Left ventricle myocardium inferior (tissue), 1 donor: ENCODE data around the gene SMG7. TPM values are rescaled to one million over a fixed set of nuclear protein-coding genes. Genes with fewer than 3 reads are reported as not detected.

Experiments used
- DNase-seq: peaks from one replicate; pipeline ENCODE4 v3.0.0-alpha.2; 2020
- H3K27ac ChIP-seq: fragments of 200-600 bp; replicated peaks from 2 replicates; pipeline ENCODE4 v1.8.0; 2021
- H3K27me3 ChIP-seq: fragments of 200-600 bp; 2 replicates; pipeline ENCODE4 v1.8.0; 2021; ENCODE audit warnings: low read depth
- H3K36me3 ChIP-seq: fragments of 200-600 bp; 2 replicates; pipeline ENCODE4 v1.8.0; 2021
- H3K4me1 ChIP-seq: fragments of 200-600 bp; 2 replicates; pipeline ENCODE4 v1.8.0; 2021
- H3K4me3 ChIP-seq: fragments of 200-600 bp; 2 replicates; pipeline ENCODE4 v1.8.0; 2021; ENCODE audit warnings: mild to moderate bottlenecking, moderate library complexity
- H3K9me3 ChIP-seq: fragments of 200-600 bp; replicated peaks from 2 replicates; pipeline ENCODE4 v1.8.0; 2021
- intact Hi-C: fragments of 100-400 bp; cut with micrococcal nuclease; formaldehyde crosslinking; loops from one replicate; pipeline ENCODE4 v1.11.0; 2022
- total RNA-seq: library from RNA; stranded (reverse); fragmentation: NEBNext Ultra II Directional; extraction: Animal tissue kit (Norgen Biotek cat#: 25700); gene quantifications from one replicate; pipeline ENCODE4 v1.2.1, GENCODE V29; 2021
- TF ChIP-seq, protein P1 (sequence below): fragments of 200-600 bp; IDR thresholded peaks from 2 replicates; pipeline ENCODE4 v1.8.0; 2021; ENCODE audit warnings: antibody characterized with exemption, mild to moderate bottlenecking, borderline replicate concordance
- donor health status: DM: no; HTN: yes; CAD: no; lungs with severe emphysema.

SMG7 gene
- total RNA-seq, 1 donor from 2014 or later: 41.6 TPM

- no peak overlapping the region for H3K27ac ChIP-seq
- H3K27me3 ChIP-seq: no peaks in the 10 kb centered on the region
- H3K9me3 ChIP-seq: no peaks in the 10 kb centered on the region
- no peaks in the 10 kb centered on the region for H3K36me3 ChIP-seq
- TF ChIP-seq, protein P1, sequence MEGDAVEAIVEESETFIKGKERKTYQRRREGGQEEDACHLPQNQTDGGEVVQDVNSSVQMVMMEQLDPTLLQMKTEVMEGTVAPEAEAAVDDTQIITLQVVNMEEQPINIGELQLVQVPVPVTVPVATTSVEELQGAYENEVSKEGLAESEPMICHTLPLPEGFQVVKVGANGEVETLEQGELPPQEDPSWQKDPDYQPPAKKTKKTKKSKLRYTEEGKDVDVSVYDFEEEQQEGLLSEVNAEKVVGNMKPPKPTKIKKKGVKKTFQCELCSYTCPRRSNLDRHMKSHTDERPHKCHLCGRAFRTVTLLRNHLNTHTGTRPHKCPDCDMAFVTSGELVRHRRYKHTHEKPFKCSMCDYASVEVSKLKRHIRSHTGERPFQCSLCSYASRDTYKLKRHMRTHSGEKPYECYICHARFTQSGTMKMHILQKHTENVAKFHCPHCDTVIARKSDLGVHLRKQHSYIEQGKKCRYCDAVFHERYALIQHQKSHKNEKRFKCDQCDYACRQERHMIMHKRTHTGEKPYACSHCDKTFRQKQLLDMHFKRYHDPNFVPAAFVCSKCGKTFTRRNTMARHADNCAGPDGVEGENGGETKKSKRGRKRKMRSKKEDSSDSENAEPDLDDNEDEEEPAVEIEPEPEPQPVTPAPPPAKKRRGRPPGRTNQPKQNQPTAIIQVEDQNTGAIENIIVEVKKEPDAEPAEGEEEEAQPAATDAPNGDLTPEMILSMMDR: no peak
- peaks cover 52% of the 10 kb centered on the region for H3K4me1 ChIP-seq
- DNase-seq: no peak
- intact Hi-C loops: no loop called here
- H3K4me3 ChIP-seq: no peak overlapping the region
Observed at GRCh38 chr1:183498342-183498991, 26.2 kb downstream of the SMG7 start.

DNA sequence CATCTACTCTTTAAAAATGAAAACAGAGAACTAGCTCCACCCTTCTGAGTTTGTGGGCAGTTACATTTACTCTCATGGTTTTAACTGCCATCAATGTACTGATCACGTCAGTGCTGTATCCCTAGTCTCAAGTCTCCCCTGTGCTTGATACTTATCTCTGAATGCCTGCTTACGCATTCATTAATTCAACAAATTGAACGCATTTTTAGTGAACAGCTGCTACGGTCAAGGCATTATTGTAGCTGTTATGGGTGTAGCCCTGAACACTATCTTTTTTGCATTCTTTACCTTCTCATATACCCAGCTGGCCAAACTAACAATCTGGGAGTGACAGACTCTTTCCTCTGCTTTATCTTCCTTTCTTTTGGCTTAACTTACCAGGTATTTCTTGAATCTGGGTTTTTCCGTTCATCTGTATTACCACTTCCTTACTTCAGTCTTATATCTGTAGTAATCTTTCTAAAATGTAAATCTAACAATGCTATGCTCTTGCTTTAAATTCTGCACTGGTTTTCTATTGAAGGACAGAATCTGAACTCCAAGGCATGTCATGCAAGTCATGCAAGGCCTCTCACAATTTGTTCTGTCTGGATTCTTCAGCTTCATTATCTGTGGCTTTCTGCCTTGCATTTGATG, 33.3 kb downstream of the SMG7 start:
- TF ChIP-seq, protein P1: no peak
- H3K4me3 ChIP-seq: no peak overlapping the region

GRCh38 chr1:183506561-183506960, 34.3 kb downstream of the SMG7 start:
- no peak overlapping the region for H3K4me3 ChIP-seq
- H3K9me3 ChIP-seq: no peaks in the 10 kb centered on the region
- intact Hi-C loops: no loop called here
- no peaks in the 10 kb centered on the region for H3K36me3 ChIP-seq
- TF ChIP-seq, protein P1: no peak
- DNase-seq: no peak
- H3K27ac ChIP-seq: no peak overlapping the region
- H3K27me3 ChIP-seq: no peaks in the 10 kb centered on the region
- H3K4me1 ChIP-seq: peaks cover 40% of the 10 kb centered on the region

More for the DNA sequence above, 33.3 kb downstream of the SMG7 start:
- H3K9me3 ChIP-seq: no peaks in the 10 kb centered on the region
- no peaks in the 10 kb centered on the region for H3K27me3 ChIP-seq
- no peak overlapping the region for H3K27ac ChIP-seq
- H3K4me1 ChIP-seq: peaks cover 49% of the 10 kb centered on the region
- H3K36me3 ChIP-seq: no peaks in the 10 kb centered on the region
- intact Hi-C loops: no loop called here
- no peak for DNase-seq

GRCh38 chr1:183508694-183509093, 36.4 kb downstream of the SMG7 start:
- Histone ChIP-seq H3K4me3 (no peak overlapping the region), H3K27ac (no peak overlapping the region), H3K27me3 (no peaks in the 10 kb centered on the region), H3K36me3 (no peaks in the 10 kb centered on the region), H3K4me1 (peaks cover 42% of the 10 kb centered on the region), H3K9me3 (no peaks in the 10 kb centered on the region)
- DNase-seq: no peak
- TF ChIP-seq, protein P1: no peak
- intact Hi-C loops: no loop called here

GRCh38 chr1:183512450-183512849, 40.2 kb downstream of the SMG7 start:
- intact Hi-C loops: no loop called here
- H3K4me1 ChIP-seq: peaks cover 39% of the 10 kb centered on the region

More at GRCh38 chr1:183512450-183512849, 40.2 kb downstream of the SMG7 start:
- Histone ChIP-seq H3K36me3 (peaks cover 17% of the 10 kb centered on the region), H3K27ac (no peak overlapping the region), H3K27me3 (no peaks in the 10 kb centered on the region), H3K4me3 (no peak overlapping the region), H3K9me3 (no peaks in the 10 kb centered on the region)
- TF ChIP-seq, protein P1: no peak
- DNase-seq: no peak
